ENCODE measurements around the gene WTIP.

The WTIP gene

GRCh38 chr19:34519602-34520001 is 38.0 kb downstream of the WTIP start:
- H2AFZ ChIP-seq (ENCODE audit: low read length), result no peak overlapping the region
- H3K79me2 ChIP-seq (ENCODE audit: insufficient read depth, low read length), result no peaks in the 10 kb centered on the region
- H3K9me3 ChIP-seq (ENCODE audit: low read length), result no peaks in the 10 kb centered on the region
- H3K27ac ChIP-seq (ENCODE audit: low read depth, low read length, poor library complexity, severe bottlenecking), result no peak overlapping the region
- no peaks in the 10 kb centered on the region for H3K27me3 ChIP-seq (ENCODE audit: insufficient read depth, low read length)
- TF ChIP-seq EZH2 (IDR thresholded peaks at IDR 0.05; ENCODE audit: borderline replicate concordance, low read length) (no peak), CTCF (IDR thresholded peaks at IDR 0.05; ENCODE audit: low read length) (no peak)
- H3K4me2 ChIP-seq (ENCODE audit: low read length), result no peak overlapping the region
- no peaks in the 10 kb centered on the region for H3K9me2 ChIP-seq (ENCODE audit: low read depth, low read length)
- no peaks in the 10 kb centered on the region for H3K36me3 ChIP-seq (ENCODE audit: insufficient read depth, low read length)
- no peaks in the 10 kb centered on the region for H3K4me1 ChIP-seq (ENCODE audit: insufficient read depth, low read length, severe bottlenecking)
- H3F3A ChIP-seq (ENCODE audit: insufficient read depth, low read length), result no peaks in the 10 kb centered on the region
- H3K9ac ChIP-seq (ENCODE audit: low read length), result no peak overlapping the region
- H4K20me1 ChIP-seq (ENCODE audit: insufficient read depth, low read length), result no peaks in the 10 kb centered on the region
- no peak overlapping the region for H3K4me3 ChIP-seq (ENCODE audit: low read depth, low read length, poor library complexity, severe bottlenecking)

GRCh38 chr19:34523408-34523807 is 41.9 kb downstream of the WTIP start:
- H4K20me1 ChIP-seq (ENCODE audit: insufficient read depth, low read length), result no peaks in the 10 kb centered on the region
- H2AFZ ChIP-seq (ENCODE audit: low read length), result no peak overlapping the region
- H3K9ac ChIP-seq (ENCODE audit: low read length), result no peak overlapping the region
- no peaks in the 10 kb centered on the region for H3K79me2 ChIP-seq (ENCODE audit: insufficient read depth, low read length)
- H3K27ac ChIP-seq (ENCODE audit: low read depth, low read length, poor library complexity, severe bottlenecking), result no peak overlapping the region
- H3K4me3 ChIP-seq (ENCODE audit: low read depth, low read length, poor library complexity, severe bottlenecking), result no peak overlapping the region
- no peaks in the 10 kb centered on the region for H3K36me3 ChIP-seq (ENCODE audit: insufficient read depth, low read length)
- no peak overlapping the region for H3K4me2 ChIP-seq (ENCODE audit: low read length)
- no peaks in the 10 kb centered on the region for H3K9me2 ChIP-seq (ENCODE audit: low read depth, low read length)
- H3F3A ChIP-seq (ENCODE audit: insufficient read depth, low read length), result no peaks in the 10 kb centered on the region
- TF ChIP-seq CTCF (IDR thresholded peaks at IDR 0.05; ENCODE audit: low read length) (no peak), EZH2 (IDR thresholded peaks at IDR 0.05; ENCODE audit: borderline replicate concordance, low read length) (no peak)
- H3K9me3 ChIP-seq (ENCODE audit: low read length), result no peaks in the 10 kb centered on the region
- H3K4me1 ChIP-seq (ENCODE audit: insufficient read depth, low read length, severe bottlenecking), result no peaks in the 10 kb centered on the region
- H3K27me3 ChIP-seq (ENCODE audit: insufficient read depth, low read length), result no peaks in the 10 kb centered on the region

GRCh38 chr19:34525001-34525400 is 43.4 kb downstream of the WTIP start:
- H3K9me3 ChIP-seq (ENCODE audit: low read length), result no peaks in the 10 kb centered on the region
- no peaks in the 10 kb centered on the region for H3K4me1 ChIP-seq (ENCODE audit: insufficient read depth, low read length, severe bottlenecking)
- no peaks in the 10 kb centered on the region for H3F3A ChIP-seq (ENCODE audit: insufficient read depth, low read length)
- H3K9me2 ChIP-seq (ENCODE audit: low read depth, low read length), result no peaks in the 10 kb centered on the region
- H3K4me2 ChIP-seq (ENCODE audit: low read length), result no peak overlapping the region
- no peaks in the 10 kb centered on the region for H3K36me3 ChIP-seq (ENCODE audit: insufficient read depth, low read length)
- H3K4me3 ChIP-seq (ENCODE audit: low read depth, low read length, poor library complexity, severe bottlenecking), result no peak overlapping the region
- no peak overlapping the region for H3K27ac ChIP-seq (ENCODE audit: low read depth, low read length, poor library complexity, severe bottlenecking)
- H3K27me3 ChIP-seq (ENCODE audit: insufficient read depth, low read length), result no peaks in the 10 kb centered on the region
- H3K9ac ChIP-seq (ENCODE audit: low read length), result no peak overlapping the region
- H4K20me1 ChIP-seq (ENCODE audit: insufficient read depth, low read length), result no peaks in the 10 kb centered on the region
- H2AFZ ChIP-seq (ENCODE audit: low read length), result no peak overlapping the region
- TF ChIP-seq EZH2 (IDR thresholded peaks at IDR 0.05; ENCODE audit: borderline replicate concordance, low read length) (no peak), CTCF (IDR thresholded peaks at IDR 0.05; ENCODE audit: low read length) (no peak)
- H3K79me2 ChIP-seq (ENCODE audit: insufficient read depth, low read length), result no peaks in the 10 kb centered on the region

Measured in OCI-LY1 (cell line).